ENCODE results near the gene TYW1B.

DNA sequence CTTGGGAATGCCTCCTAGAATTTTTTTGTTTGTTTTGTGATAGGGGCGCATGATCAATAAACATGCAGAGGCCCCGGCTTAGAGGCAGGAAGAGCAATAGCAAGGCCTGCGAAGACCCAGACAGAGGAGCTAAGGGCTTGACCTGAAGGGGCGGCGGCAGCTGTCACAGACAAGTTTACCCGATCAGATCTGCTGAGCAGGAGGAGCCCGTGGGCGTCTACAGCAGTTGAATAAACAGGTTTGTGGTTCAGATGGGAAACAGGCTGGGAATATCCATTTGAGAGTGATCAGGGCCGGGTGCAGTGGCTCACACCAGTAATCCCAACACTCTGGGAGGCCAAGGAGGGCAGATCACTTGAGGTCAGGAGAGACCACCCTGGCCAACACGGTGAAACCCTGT, 289.9 kb downstream of the TYW1B start:
- TF ChIP-seq, protein P1, sequence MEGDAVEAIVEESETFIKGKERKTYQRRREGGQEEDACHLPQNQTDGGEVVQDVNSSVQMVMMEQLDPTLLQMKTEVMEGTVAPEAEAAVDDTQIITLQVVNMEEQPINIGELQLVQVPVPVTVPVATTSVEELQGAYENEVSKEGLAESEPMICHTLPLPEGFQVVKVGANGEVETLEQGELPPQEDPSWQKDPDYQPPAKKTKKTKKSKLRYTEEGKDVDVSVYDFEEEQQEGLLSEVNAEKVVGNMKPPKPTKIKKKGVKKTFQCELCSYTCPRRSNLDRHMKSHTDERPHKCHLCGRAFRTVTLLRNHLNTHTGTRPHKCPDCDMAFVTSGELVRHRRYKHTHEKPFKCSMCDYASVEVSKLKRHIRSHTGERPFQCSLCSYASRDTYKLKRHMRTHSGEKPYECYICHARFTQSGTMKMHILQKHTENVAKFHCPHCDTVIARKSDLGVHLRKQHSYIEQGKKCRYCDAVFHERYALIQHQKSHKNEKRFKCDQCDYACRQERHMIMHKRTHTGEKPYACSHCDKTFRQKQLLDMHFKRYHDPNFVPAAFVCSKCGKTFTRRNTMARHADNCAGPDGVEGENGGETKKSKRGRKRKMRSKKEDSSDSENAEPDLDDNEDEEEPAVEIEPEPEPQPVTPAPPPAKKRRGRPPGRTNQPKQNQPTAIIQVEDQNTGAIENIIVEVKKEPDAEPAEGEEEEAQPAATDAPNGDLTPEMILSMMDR (IDR thresholded peaks at IDR 0.05), result no peak
- no peak for TF ChIP-seq POLR2A (IDR thresholded peaks at IDR 0.05)

All from breast epithelium (tissue), 3 donors.